GM19455 (cell line): Measurements from ENCODE around the gene LRIG1.

ENCODE experiments used
- ATAC-seq: cut with Tn5 transposase; IDR thresholded peaks from one replicate; pipeline ENCODE4 v1.9.1; 2021; ENCODE audit not compliant: unreplicated experiment

LRIG1 gene

GRCh38 chr3:66473181-66473580 lies 27.6 kb downstream of the LRIG1 start:
- no peak for ATAC-seq

- peak; percentile 54 for ATAC-seq
Observed at GRCh38 chr3:66472313-66473134, 28.3 kb downstream of the LRIG1 start.

- ATAC-seq = no peak
Observed at GRCh38 chr3:66470956-66471686, 29.7 kb downstream of the LRIG1 start.

GRCh38 chr3:66470285-66470684 lies 30.5 kb downstream of the LRIG1 start:
- no peak for ATAC-seq

GRCh38 chr3:66469220-66469640 lies 31.6 kb downstream of the LRIG1 start:
- peak; percentile 65 for ATAC-seq

- no peak for ATAC-seq
Observed at GRCh38 chr3:66467996-66468735, 32.7 kb downstream of the LRIG1 start.

- no peak for ATAC-seq
Observed at GRCh38 chr3:66466606-66467270, 34.1 kb downstream of the LRIG1 start.

- no peak for ATAC-seq
Observed at GRCh38 chr3:66465587-66465986, 35.2 kb downstream of the LRIG1 start.

- no peak for ATAC-seq
Observed at GRCh38 chr3:66465034-66465433, 35.8 kb downstream of the LRIG1 start.

- no peak for ATAC-seq
Observed at GRCh38 chr3:66464512-66464894, 36.3 kb downstream of the LRIG1 start.

GRCh38 chr3:66463730-66464511 lies 36.9 kb downstream of the LRIG1 start:
- ATAC-seq = no peak

- ATAC-seq = no peak
Observed at GRCh38 chr3:66463054-66463631, 37.7 kb downstream of the LRIG1 start.

- ATAC-seq = no peak
Observed at GRCh38 chr3:66457252-66457651, 43.6 kb downstream of the LRIG1 start.

GRCh38 chr3:66456711-66457173 lies 44.1 kb downstream of the LRIG1 start:
- no peak for ATAC-seq

GRCh38 chr3:66454464-66454859 lies 46.4 kb downstream of the LRIG1 start:
- no peak for ATAC-seq

GRCh38 chr3:66453651-66454463 lies 47.0 kb downstream of the LRIG1 start:
- ATAC-seq = no peak

GRCh38 chr3:66452303-66453011 lies 48.4 kb downstream of the LRIG1 start:
- ATAC-seq = no peak

- ATAC-seq = no peak
Observed at GRCh38 chr3:66451766-66452165, 49.1 kb downstream of the LRIG1 start.
